Stimulated activated CD4-positive, alpha-beta T cell treated with anti-CD3 and anti-CD28 coated beads, Interleukin-15, amount 100 ng/mL, for 24 hours (primary cell): ENCODE data around the gene ADGRV1.

Experiments used
- DNase-seq: peaks from one replicate; pipeline ENCODE4 v3.0.0-alpha.2; 2020

ADGRV1 gene

GRCh38 chr5:90878549-90879196 is 320.1 kb downstream of the ADGRV1 start:
- no peak for DNase-seq

- DNase-seq: no peak
Measured at GRCh38 chr5:90881626-90882150, 323.1 kb downstream of the ADGRV1 start.

GRCh38 chr5:90882448-90882847 is 323.9 kb downstream of the ADGRV1 start:
- DNase-seq: no peak

GRCh38 chr5:90885180-90885868 is 326.7 kb downstream of the ADGRV1 start:
- no peak for DNase-seq

GRCh38 chr5:90886381-90886780 is 327.8 kb downstream of the ADGRV1 start:
- DNase-seq: no peak

GRCh38 chr5:90888511-90889324 is 330.1 kb downstream of the ADGRV1 start:
- no peak for DNase-seq

- DNase-seq: no peak
Measured at GRCh38 chr5:90889325-90889600, 330.7 kb downstream of the ADGRV1 start.

GRCh38 chr5:90890180-90890579 is 331.6 kb downstream of the ADGRV1 start:
- DNase-seq: no peak

GRCh38 chr5:90894866-90895420 is 336.3 kb downstream of the ADGRV1 start:
- DNase-seq: no peak

GRCh38 chr5:90897618-90898017 is 339.0 kb downstream of the ADGRV1 start:
- no peak for DNase-seq

GRCh38 chr5:90898326-90899013 is 339.9 kb downstream of the ADGRV1 start:
- DNase-seq: no peak

GRCh38 chr5:90899014-90899604 is 340.5 kb downstream of the ADGRV1 start:
- DNase-seq: no peak

GRCh38 chr5:90901261-90901660 is 342.7 kb downstream of the ADGRV1 start:
- DNase-seq: no peak

GRCh38 chr5:90902170-90902569 is 343.6 kb downstream of the ADGRV1 start:
- no peak for DNase-seq

GRCh38 chr5:90902651-90903386 is 344.2 kb downstream of the ADGRV1 start:
- no peak for DNase-seq

GRCh38 chr5:90909101-90909503 is 350.5 kb downstream of the ADGRV1 start:
- no peak for DNase-seq

GRCh38 chr5:90909940-90910339 is 351.3 kb downstream of the ADGRV1 start:
- DNase-seq: no peak

GRCh38 chr5:90911169-90911568 is 352.6 kb downstream of the ADGRV1 start:
- DNase-seq: no peak

- DNase-seq: no peak
Measured at GRCh38 chr5:90912476-90912875, 353.9 kb downstream of the ADGRV1 start.

GRCh38 chr5:90915393-90915792 is 356.8 kb downstream of the ADGRV1 start:
- no peak for DNase-seq

- DNase-seq: no peak
Measured at GRCh38 chr5:90916947-90917800, 358.6 kb downstream of the ADGRV1 start.
